ENCODE data around the gene PRF1. TPM values are rescaled to one million over a fixed set of nuclear protein-coding genes. Genes with fewer than 3 reads are reported as not detected.
A peak's percentile ranks its signal among the peaks of the same experiment; 100 is the strongest.

PRF1 gene
- total RNA-seq, 2 donors from 2014 or later: 0.96 to 1.3 TPM

- TF ChIP-seq CTCF (IDR thresholded peaks at IDR 0.05): no peak
Observed at GRCh38 chr10:70561558-70561957, 41.0 kb downstream of the PRF1 start.

GRCh38 chr10:70561070-70561469, 41.5 kb downstream of the PRF1 start:
- H3K27me3 ChIP-seq: no peaks in the 10 kb centered on the region
- no peaks in the 10 kb centered on the region for H3K9me3 ChIP-seq
- no peak for TF ChIP-seq CTCF (IDR thresholded peaks at IDR 0.05)
- DNase-seq: no peak
- intact Hi-C loops (cut with DNase I): no loop called here
- no peaks in the 10 kb centered on the region for H3K4me1 ChIP-seq
- H3K4me3 ChIP-seq: no peak overlapping the region
- no peaks in the 10 kb centered on the region for H3K36me3 ChIP-seq
- no peak overlapping the region for H3K27ac ChIP-seq
- no peak overlapping the region for H3K9ac ChIP-seq (ENCODE audit: low read depth in 2 of 2, low read length in 2 of 2)

More at GRCh38 chr10:70561558-70561957, 41.0 kb downstream of the PRF1 start:
- Histone ChIP-seq H3K27ac (no peak overlapping the region), H3K9ac (ENCODE audit: low read depth in 2 of 2, low read length in 2 of 2) (no peak overlapping the region), H3K27me3 (no peaks in the 10 kb centered on the region), H3K4me3 (no peak overlapping the region), H3K4me1 (no peaks in the 10 kb centered on the region), H3K36me3 (no peaks in the 10 kb centered on the region), H3K9me3 (no peaks in the 10 kb centered on the region)
- intact Hi-C loops (cut with DNase I): no loop called here
- no peak for DNase-seq

GRCh38 chr10:70560511-70560941, 42.0 kb downstream of the PRF1 start:
- Histone ChIP-seq H3K9me3 (no peaks in the 10 kb centered on the region), H3K36me3 (no peaks in the 10 kb centered on the region), H3K4me1 (no peaks in the 10 kb centered on the region), H3K27me3 (no peaks in the 10 kb centered on the region), H3K9ac (ENCODE audit: low read depth in 2 of 2, low read length in 2 of 2) (no peak overlapping the region), H3K4me3 (no peak overlapping the region), H3K27ac (no peak overlapping the region)
- DNase-seq: no peak
- TF ChIP-seq CTCF (IDR thresholded peaks at IDR 0.05): no peak
- intact Hi-C loops (cut with DNase I): no loop called here

- H3K27ac ChIP-seq: no peak overlapping the region
- DNase-seq: no peak
Observed at GRCh38 chr10:70559861-70560260, 42.7 kb downstream of the PRF1 start.

GRCh38 chr10:70558871-70559810, 43.4 kb downstream of the PRF1 start:
- no peaks in the 10 kb centered on the region for H3K27me3 ChIP-seq
- intact Hi-C loops (cut with DNase I): no loop called here
- peak; percentile 63 for DNase-seq
- H3K9me3 ChIP-seq: no peaks in the 10 kb centered on the region
- H3K36me3 ChIP-seq: no peaks in the 10 kb centered on the region
- no peak overlapping the region for H3K9ac ChIP-seq (ENCODE audit: low read depth in 2 of 2, low read length in 2 of 2)
- no peaks in the 10 kb centered on the region for H3K4me1 ChIP-seq
- H3K27ac ChIP-seq: no peak overlapping the region
- TF ChIP-seq CTCF (IDR thresholded peaks at IDR 0.05): peak; percentile 37
- no peak overlapping the region for H3K4me3 ChIP-seq

More at GRCh38 chr10:70559861-70560260, 42.7 kb downstream of the PRF1 start:
- Histone ChIP-seq H3K4me3 (no peak overlapping the region), H3K27me3 (no peaks in the 10 kb centered on the region), H3K9me3 (no peaks in the 10 kb centered on the region), H3K4me1 (no peaks in the 10 kb centered on the region), H3K36me3 (no peaks in the 10 kb centered on the region), H3K9ac (ENCODE audit: low read depth in 2 of 2, low read length in 2 of 2) (no peak overlapping the region)
- intact Hi-C loops (cut with DNase I): no loop called here
- no peak for TF ChIP-seq CTCF (IDR thresholded peaks at IDR 0.05)
